Activated CD4-positive, alpha-beta T cell treated with anti-CD3 and anti-CD28 coated beads, Interleukin-2, amount 50 U/mL, for 16 hours (primary cell): ENCODE results near the gene CACNB4.
"Not testable (repeated sequence)": the region's sequence is repeated elsewhere in the genome, so short reads cannot be mapped to it uniquely, and the experiment has no call there.

ENCODE experiments used
- DNase-seq: peaks from one replicate; pipeline ENCODE4 v3.0.0-alpha.2; 2020

Gene CACNB4

DNA sequence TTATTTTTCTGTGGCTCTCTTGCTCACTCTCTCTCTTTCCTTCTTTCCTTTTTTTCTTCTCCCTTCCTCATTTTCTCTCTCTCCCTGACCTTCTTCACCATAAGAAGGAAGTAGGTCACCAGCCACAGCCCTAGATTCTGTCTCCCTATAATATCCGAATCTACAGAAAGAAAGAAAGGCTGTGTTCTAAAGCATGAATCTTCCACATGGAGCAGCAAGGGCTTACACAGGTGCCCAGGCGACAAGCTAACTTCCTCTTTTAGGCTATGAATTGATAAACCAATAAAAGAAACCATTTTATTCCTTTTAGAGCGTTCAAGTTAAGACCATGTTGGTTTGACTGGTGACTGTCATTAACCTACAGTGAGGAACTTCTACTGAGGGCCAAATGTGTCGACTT, 49.3 kb downstream of the CACNB4 start:
- DNase-seq: no peak

DNA sequence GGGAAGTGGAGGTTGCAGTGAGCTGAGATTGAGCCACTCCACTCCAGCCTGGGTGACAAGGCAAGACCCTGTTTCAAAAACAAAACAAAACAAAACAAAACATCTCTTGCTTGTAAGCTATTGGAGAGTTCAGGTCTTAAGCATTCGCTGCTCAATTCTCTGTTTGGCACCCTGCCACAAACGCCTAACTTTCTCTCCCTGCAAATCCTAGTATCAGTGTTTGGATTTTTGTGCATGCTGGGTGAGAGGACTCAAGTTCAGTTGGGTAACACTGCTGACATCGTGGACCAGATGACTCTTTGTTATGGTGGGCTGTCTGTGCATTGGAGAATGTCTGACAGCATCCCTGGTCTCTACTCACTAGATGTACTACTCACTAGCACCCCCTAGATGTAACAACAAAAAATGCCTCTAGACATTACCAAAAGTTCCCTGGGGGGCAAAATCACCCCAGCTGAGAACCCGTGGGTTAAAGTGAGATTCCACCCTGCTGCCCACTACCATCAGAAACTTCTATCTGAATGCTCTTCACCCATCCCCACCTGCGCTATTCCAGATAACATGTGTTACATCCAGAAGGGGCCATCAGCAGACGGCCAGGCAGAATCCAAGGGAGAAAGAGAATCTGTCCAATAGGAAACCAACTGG, 50.9 kb downstream of the CACNB4 start:
- DNase-seq: peak; percentile 19

GRCh38 chr2:152046940-152047339, 51.9 kb downstream of the CACNB4 start:
- no peak for DNase-seq

- no peak for DNase-seq
Observed at GRCh38 chr2:152042636-152043615, 55.9 kb downstream of the CACNB4 start.

- no peak for DNase-seq
Observed at GRCh38 chr2:152038441-152038958, 60.3 kb downstream of the CACNB4 start.

DNA sequence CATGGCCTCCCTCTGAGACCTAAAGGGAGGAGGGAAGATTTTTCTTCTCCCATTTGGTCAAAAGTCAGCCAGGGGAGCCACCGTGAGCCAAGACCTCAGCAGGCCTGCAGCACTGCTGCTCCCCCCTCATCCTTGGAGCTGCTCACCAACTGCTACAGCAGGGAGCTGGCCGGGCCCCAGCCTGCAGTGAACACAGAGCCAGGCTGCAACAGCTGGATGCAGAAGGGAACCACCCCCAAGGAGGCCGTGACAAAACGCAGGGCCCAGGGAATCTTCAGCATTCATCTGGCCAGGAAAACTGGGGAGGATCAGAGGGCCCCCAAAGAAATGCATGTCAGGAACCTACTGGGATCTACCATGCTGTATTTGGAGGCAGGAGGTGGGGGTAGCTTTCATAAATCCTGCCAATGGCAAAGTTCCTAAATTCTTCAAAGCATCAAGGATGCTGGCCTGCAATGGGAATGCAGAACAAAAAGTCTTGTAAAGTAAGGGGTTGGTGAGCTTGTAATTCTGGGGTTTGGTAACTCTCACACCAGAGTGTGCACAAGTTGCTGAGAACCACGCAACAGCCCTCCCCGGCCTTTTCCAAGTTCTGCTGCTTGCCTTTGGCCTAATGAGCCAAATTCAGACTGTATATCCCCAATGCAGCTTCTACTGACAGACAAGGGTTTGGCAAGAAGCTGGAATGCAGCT, 61.0 kb downstream of the CACNB4 start:
- DNase-seq: no peak

DNA sequence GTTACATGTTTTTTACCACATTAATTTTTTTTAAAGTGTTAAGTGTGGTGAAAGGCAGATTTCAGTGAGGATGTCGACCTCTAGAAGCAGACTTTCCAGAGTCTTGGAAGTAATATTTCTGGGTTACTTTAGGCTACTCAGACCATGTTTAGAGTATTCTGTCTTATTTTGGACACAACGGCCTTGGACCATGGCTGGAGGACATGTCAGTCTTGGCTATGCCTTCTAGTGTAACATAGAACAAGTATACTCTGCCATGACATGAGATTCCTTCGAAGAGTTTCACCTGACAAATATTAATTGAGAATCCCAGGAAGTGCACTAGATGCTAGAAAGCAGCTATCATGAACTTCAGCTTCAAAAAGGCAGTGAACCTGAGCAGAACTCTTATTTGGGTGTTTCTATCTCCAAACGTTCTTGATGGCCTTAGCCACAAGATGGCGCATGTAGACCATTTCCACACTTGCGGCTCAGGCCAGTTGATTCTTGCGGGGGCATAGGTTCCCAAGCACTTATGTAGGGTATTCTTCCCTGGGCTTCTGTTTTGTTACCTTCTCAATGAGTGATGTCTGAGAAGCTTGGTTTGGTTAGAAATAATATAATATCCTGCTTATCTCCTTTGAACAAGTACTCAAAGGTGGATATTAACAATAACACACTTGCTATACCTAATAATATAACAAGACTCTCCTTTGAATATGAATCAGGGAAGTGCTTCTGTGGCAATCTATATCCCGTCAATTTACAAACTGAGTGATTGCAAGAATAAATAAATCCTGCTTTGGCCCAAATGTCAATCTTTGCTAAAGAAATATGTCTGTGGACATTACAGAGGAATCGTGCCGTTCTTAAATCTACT, 62.0 kb downstream of the CACNB4 start:
- DNase-seq: peak; percentile 66

DNA sequence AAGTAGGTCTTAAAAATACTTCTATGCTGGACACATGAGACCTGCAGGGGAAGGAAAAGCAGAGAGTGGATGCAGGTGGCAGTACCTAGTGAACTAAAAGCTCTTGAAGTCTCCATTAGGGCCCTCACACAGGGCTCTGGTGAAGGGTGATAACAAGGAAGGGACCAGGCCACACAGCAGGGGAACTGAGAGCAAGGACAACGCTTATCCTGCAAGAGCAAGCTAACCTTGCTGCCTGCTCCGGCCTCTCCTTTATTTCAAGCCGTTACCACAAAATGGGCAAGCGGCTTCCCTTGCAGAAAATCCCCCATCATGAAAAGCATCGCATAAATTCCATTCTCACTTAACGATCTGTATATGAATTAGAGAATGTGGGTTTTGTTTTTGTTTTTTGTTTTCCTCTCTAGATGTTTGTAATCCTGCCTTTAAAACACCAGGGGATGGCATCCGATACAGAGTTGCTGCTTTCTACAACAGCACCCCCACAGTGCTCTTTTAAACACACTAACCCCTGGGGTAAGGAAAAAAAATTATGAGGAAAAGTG, 64.5 kb downstream of the CACNB4 start:
- DNase-seq: no peak

GRCh38 chr2:152033011-152033925, 65.6 kb downstream of the CACNB4 start:
- no peak for DNase-seq

DNA sequence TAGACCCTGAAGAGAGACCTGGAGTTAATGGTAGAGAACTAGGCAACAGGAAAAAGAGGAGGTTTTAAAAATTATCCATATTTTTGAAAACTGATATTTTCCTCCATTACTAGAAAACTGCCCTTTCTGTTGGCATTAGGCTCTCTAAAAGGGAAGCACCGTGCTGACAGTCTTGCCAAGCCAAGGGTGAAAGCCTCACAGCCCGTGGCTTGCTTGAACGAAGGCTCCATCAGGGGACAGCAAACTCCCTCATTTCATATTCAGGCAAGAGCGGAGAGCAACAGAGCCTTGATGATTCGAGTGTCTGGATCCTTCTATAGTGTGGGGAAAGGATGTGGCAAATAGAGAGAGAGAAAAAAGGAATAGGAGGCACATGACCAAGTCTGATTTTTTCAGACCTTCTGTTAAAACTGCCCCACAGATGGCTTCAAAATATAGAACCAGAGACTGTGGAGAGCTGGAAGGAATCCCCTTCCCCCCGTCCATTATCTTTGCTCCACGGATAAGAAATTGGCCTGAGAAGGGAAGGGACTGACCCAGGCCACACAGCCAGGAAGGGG, 67.0 kb downstream of the CACNB4 start:
- DNase-seq: no peak

- DNase-seq: not testable (repeated sequence)
Observed at GRCh38 chr2:152030596-152031328, 68.1 kb downstream of the CACNB4 start.

GRCh38 chr2:152028182-152028862, 70.5 kb downstream of the CACNB4 start:
- no peak for DNase-seq

- peak; percentile 81 for DNase-seq
Observed at GRCh38 chr2:152025678-152026287, 73.1 kb downstream of the CACNB4 start.

- DNase-seq: no peak
Observed at GRCh38 chr2:152024477-152024876, 74.4 kb downstream of the CACNB4 start.

GRCh38 chr2:152022090-152022489, 76.8 kb downstream of the CACNB4 start:
- no peak for DNase-seq

DNA sequence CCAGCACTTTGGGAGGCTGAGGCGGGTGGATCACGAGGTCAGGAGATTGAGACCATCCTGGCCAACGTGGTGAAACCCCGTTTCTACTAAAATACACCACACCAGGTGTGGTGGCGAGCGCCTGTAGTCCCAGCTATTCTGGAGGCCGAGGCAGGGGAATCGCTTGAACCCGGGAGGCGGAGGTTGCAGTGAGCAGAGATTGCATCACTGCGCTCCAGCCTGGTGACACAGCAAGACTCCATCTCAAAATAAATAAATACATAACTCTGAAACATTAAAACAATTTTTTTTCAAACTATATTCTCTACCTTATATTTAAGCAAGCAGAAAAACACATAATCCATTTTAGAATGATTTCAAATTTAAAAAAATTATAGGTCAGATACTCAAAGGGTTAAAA, 77.8 kb downstream of the CACNB4 start:
- DNase-seq: not testable (repeated sequence)

DNA sequence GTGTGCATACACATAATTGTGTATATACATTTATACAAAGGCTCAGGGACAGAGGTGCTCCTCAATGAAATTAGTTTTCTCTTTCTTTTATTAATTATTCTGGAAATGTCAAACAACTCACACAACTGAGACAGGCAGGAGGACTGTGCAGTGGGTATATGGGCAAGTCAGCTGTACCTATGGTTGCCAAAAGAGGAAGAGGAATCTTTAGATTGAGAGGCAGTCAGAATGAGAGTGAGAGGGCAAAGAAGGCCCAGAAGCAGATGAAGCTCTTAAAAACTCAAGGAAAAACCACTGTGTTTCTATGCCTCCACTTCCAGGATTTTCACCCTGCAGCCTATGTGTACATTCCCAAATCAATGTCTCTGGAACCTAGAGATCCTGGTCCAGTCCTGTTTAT, 79.1 kb downstream of the CACNB4 start:
- DNase-seq: no peak
